ENCODE results near the gene PABPN1L. TPM values are rescaled to one million over a fixed set of nuclear protein-coding genes. Genes with fewer than 3 reads are reported as not detected.

Gene PABPN1L
- total and polyA plus RNA-seq, 2 of the 8 experiments (the other 6 are each of a cell fraction or from before 2014, with no cell fraction given), result not detected

DNA sequence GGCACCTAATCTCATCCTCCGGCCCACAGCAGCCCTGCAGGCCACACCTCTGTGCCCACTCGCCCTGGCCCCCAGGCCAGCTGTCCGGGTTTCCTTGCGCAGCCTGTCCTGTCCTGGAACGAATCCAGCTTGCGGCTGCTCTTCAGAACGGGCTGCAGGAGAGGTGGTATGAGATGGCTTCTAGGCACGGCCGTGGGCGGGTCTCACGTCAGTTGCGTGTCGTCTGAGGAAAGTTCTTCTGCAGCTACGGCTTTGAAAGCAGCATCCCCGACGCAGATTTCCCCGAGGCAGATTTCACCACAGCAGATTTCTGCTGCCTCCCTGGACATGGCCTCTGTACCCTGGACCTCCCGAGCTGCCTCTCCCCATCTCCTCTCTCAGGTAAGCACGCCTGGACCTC lies 27.9 kb downstream of the PABPN1L start:
- Histone ChIP-seq H3K9me3 (ENCODE audit: insufficient read depth in 2 of 2, low read depth in 1 of 2, low read length in 1 of 2) (no peaks in the 10 kb centered on the region), H3K14ac (ENCODE audit: insufficient read length) (no peak overlapping the region), H2BK15ac (ENCODE audit: low read length) (no peak overlapping the region), H4K91ac (replicated peaks; ENCODE audit: insufficient read length, low read length) (no peak overlapping the region), H2BK120ac (replicated peaks; ENCODE audit: low read depth, low read length) (no peak overlapping the region), H3K79me1 (ENCODE audit: low read depth, low read length) (no peaks in the 10 kb centered on the region), H3K23me2 (ENCODE audit: low read depth, low read length) (no peaks in the 10 kb centered on the region), H3K4ac (replicated peaks; ENCODE audit: insufficient read length, low read depth, low read length) (no peak overlapping the region), H3K4me3 (ENCODE audit: extremely low read depth in 1 of 4, insufficient read depth in 2 of 4, low read depth in 3 of 4, low read length in 4 of 4) (no peak overlapping the region), H4K20me1 (replicated peaks in 1 of 2; ENCODE audit: control insufficient read depth in 1 of 2, insufficient read depth in 2 of 2, low read length in 2 of 2) (no peaks in the 10 kb centered on the region), H2BK20ac (ENCODE audit: low read length) (no peak overlapping the region), H2AK5ac (ENCODE audit: low read depth, low read length) (no peak overlapping the region), H3K79me2 (ENCODE audit: control insufficient read depth in 1 of 2, insufficient read depth in 2 of 2, low read length in 2 of 2) (no peaks in the 10 kb centered on the region), H2BK5ac (ENCODE audit: low read depth, low read length) (no peak overlapping the region), H4K5ac (ENCODE audit: insufficient read length, low read depth, low read length) (no peak overlapping the region), H3K18ac (ENCODE audit: extremely low read depth, low read length) (no peak overlapping the region), H3K56ac (replicated peaks; ENCODE audit: insufficient read length, low read depth, low read length) (no peak overlapping the region), H3K23ac (ENCODE audit: insufficient read length) (no peak overlapping the region), H2AFZ (ENCODE audit: low read length) (no peak overlapping the region), H3K36me3 (ENCODE audit: control insufficient read depth in 2 of 4, insufficient read depth in 4 of 4, low read length in 3 of 4) (peaks cover 0 to 7% (median under 1%) of the 10 kb centered on the region in 4 experiments; a peak in 2 of 8 replicates), H2BK12ac (ENCODE audit: low read depth, low read length) (no peak overlapping the region), H3K27ac (ENCODE audit: low read depth, low read length) (no peak overlapping the region), H3K4me1 (replicated peaks in 1 of 4; ENCODE audit: control insufficient read depth in 3 of 4, insufficient read depth in 4 of 4, low read length in 3 of 4) (no peaks in the 10 kb centered on the region), H3K27me3 (replicated peaks in 1 of 4; ENCODE audit: control insufficient read depth in 3 of 4, extremely low read depth in 1 of 4, insufficient read depth in 3 of 4, low read length in 3 of 4) (no peaks in the 10 kb centered on the region), H4K8ac (ENCODE audit: extremely low read depth, insufficient read depth, low read length) (no peak overlapping the region), H3K4me2 (ENCODE audit: insufficient read depth in 1 of 2, low read depth in 2 of 2, low read length in 2 of 2) (no peak overlapping the region), H3K9ac (replicated peaks in 1 of 4; ENCODE audit: extremely low read depth in 1 of 4, low read depth in 3 of 4, low read length in 3 of 4) (no peak overlapping the region)
- 94% methylated on average over 19 of the region's 19 CpGs; no CpG with 5 or more reads in 1 of the 2 experiments for WGBS, 2 experiments (ENCODE audit: extremely low coverage in 1 of 2, insufficient coverage in 1 of 2, insufficient read length in 1 of 2, insufficient replicate concordance in 2 of 2, low coverage in 1 of 2, low lambda C conversion rate in 2 of 2, missing lambda C conversion rate in 1 of 2)
- no peak for DNase-seq (ENCODE audit: low read depth in 1 of 2, low spot score in 2 of 2)
- TF ChIP-seq CHD2 (IDR thresholded peaks at IDR 0.05; ENCODE audit: low read length), result no peak
- no peak for TF ChIP-seq KDM5A (IDR thresholded peaks at IDR 0.05; ENCODE audit: low read length)
- TF ChIP-seq FOSL1 (IDR thresholded peaks at IDR 0.05; ENCODE audit: insufficient read depth, low read depth, low read length), result no peak
- no peak for TF ChIP-seq SIN3A (conservative IDR thresholded peaks at IDR 0.05 in 1 of 2, IDR thresholded peaks at IDR 0.05 in 1 of 2; ENCODE audit: low read depth in 1 of 2, low read length in 2 of 2)
- no peak for TF ChIP-seq RXRA (IDR thresholded peaks at IDR 0.05; ENCODE audit: insufficient read depth, low read depth, low read length)
- no peak for TF ChIP-seq RAD21 (IDR thresholded peaks at IDR 0.05 in 1 of 2, conservative IDR thresholded peaks at IDR 0.05 in 1 of 2; ENCODE audit: low read depth in 2 of 2, low read length in 2 of 2)
- TF ChIP-seq PHF8 (conservative IDR thresholded peaks at IDR 0.05; ENCODE audit: low read depth, low read length), result no peak
- ChIA-PET CTCF (ENCODE audit: partially characterized antibody) (interaction anchor here (0.7 to 1.4 kb wide), 8 partner anchors 10 to 329 kb away, joined by 3 to 4 read pairs (median 3); no protein-coding TSS in a partner anchor), POLR2A (ENCODE audit: partially characterized antibody) (interaction anchor here (1.8 kb wide), 1 partner anchor 34 kb away, joined by 5 read pairs; no protein-coding TSS in a partner anchor)
- no peak for FAIRE-seq

Data from H1 (cell line).